Raji (cell line): ENCODE measurements around the gene PHYKPL.

Experiments
- POLR2A ChIP-seq: IDR thresholded peaks from 2 replicates; pipeline ENCODE4 v1.6.1; 2011; ENCODE audit warnings: low read depth, low read length, control low read depth; ENCODE audit not compliant: insufficient read depth

PHYKPL gene

DNA sequence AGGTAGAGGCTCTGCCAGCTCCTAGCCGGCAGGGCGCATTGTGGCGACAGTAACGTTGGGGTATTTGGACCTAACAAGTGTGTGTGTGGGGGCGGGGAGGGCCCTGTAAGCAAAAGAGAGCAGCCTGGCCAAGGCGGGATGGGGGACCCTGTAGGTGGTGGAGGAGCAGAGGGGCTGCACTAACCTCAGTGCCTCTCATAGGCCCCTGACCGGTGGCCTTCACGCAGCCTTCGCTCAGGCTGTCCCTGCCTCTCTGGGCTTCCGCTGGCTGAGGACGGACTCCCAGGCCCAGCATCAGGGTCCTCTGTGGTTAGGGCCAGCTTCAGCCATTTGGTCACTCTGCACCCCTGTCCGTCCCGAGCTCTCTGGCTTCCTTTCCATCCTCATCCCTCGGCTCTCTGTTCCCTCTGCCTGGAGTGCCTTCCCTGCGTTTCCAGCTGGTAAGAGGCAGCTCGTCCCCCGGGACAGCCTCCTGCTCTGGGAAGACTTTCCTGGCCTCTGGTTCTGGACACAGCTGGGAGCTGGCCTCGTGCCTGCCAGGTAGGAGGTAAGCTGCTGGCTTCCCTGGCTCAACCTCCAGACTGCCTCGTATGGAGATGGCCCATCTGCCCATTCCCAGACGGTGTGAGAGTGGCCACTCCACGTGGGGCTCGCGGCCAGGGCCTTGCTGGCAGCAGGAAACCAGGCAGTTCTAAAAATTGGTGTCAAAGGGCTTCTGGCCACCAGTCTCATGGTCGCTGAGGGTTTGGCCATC is 39.3 kb upstream of the PHYKPL start:
- no peak for TF ChIP-seq POLR2A

DNA sequence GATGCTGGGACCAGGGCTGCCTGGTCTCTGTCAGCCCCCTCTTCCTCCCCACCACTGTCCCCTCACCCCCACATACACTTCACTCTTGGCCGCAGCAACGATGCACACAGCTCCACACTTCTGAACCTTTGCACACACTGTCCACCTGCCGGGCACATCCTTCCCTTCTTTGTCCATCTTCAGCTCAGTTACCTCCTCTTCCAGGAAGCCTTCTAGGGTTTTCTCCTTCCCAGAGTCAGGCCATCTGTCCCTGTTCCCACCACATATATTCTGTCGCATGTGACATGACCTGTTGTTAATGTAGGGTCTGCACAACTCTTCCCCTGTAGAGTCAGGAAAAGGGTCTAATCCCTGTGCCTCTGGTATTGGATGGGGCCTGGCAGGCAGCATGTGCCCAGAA is 38.6 kb upstream of the PHYKPL start:
- no peak for TF ChIP-seq POLR2A

DNA sequence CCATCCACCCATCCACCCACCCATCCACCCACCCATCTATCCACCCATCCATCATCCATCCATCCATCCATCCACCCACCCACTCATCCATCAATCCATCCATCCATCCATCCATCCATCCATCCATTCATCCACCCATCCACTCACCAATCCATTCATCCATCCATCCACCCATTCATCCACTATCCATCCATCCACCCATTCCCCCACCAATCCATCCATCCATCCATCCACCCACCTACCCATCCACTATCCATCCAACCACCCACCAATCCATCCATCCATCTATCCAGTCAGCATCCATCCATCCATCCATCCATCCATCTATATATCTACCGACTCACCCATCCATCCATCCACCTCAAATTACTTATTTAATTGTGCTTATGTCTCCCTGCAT is 36.9 kb upstream of the PHYKPL start:
- TF ChIP-seq POLR2A: no peak

GRCh38 chr5:178267876-178268275 is 35.3 kb upstream of the PHYKPL start:
- no peak for TF ChIP-seq POLR2A

- TF ChIP-seq POLR2A: no peak
Observed at GRCh38 chr5:178267245-178267644, 34.6 kb upstream of the PHYKPL start.

- no peak for TF ChIP-seq POLR2A
Observed at GRCh38 chr5:178266581-178266980, 34.0 kb upstream of the PHYKPL start.

DNA sequence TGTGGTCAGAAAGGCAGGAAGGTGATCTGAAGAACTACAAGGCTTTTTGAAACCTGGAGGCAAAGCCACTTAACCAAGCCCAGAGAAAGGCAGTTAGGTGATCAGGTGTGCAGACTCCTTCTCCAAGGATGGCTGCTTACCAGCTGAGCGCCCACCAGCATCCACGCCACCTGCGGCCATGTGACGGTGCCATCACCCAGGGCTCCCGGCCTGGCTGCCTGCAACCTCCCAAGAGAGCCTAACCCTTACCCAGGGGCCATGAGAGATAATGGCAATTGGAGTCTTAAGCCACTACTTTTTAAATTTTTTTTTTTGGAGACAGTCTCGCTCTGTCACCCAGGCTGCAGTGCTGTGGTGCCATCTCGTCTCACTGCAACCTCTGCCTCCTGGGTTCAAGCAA is 33.1 kb upstream of the PHYKPL start:
- TF ChIP-seq POLR2A: no peak

DNA sequence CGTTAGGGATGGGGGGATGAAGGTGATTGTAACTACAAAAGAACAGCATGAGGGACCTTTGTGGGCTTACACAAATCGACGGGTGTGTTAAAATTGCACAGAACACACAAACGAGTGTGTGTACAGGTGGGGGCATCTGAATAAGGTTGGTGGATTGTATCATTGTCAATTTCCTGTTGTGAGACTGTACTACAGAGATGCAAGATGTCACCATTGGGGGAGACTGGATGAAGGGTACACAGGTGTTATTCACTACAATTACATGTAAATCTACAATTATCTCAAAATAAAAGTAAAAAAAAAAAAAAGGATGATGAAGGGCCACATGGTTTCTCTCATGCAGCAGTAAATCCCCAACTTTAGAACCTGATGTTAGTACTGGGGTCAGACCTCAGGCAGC is 31.4 kb upstream of the PHYKPL start:
- no peak for TF ChIP-seq POLR2A

GRCh38 chr5:178261666-178262600 is 29.3 kb upstream of the PHYKPL start:
- TF ChIP-seq POLR2A: no peak

- TF ChIP-seq POLR2A: no peak
Observed at GRCh38 chr5:178259623-178260536, 27.3 kb upstream of the PHYKPL start.

GRCh38 chr5:178257650-178258049 is 25.0 kb upstream of the PHYKPL start:
- TF ChIP-seq POLR2A: no peak

DNA sequence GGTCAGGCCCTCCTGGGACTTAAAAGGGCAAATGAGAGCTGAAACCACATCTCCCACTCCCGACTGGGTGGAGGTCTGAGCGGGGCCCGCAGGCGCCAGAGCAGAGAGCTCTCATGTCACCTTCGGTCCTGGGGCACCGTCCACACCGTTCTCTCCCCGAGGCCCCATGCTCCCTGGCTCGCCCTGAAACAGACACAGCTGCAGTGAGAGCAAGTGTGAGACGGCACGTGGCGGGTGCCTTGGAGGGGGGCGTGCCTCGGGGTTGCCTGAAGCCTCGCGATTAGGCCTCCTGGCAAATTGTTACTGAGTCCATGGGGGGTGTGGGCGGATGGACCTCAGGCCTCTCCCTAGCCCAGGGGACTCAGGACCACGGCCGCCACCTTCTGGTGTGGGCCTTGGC is 24.1 kb upstream of the PHYKPL start:
- no peak for TF ChIP-seq POLR2A

- TF ChIP-seq POLR2A: no peak
Observed at GRCh38 chr5:178252258-178252657, 19.7 kb upstream of the PHYKPL start.

- TF ChIP-seq POLR2A: no peak
Observed at GRCh38 chr5:178250263-178250662, 17.7 kb upstream of the PHYKPL start.
